GM21367 (cell line): ENCODE data around the gene KLHL7.
"Not testable (repeated sequence)": the region's sequence is repeated elsewhere in the genome, so short reads cannot be mapped to it uniquely, and the experiment has no call there.

ENCODE experiments used
- ATAC-seq: cut with Tn5 transposase; IDR thresholded peaks from one replicate; pipeline ENCODE4 v1.9.1; 2021; ENCODE audit not compliant: unreplicated experiment

KLHL7 gene

GRCh38 chr7:23212395-23212794 lies 106.8 kb downstream of the KLHL7 start:
- ATAC-seq, result no peak

GRCh38 chr7:23212841-23213240 lies 107.3 kb downstream of the KLHL7 start:
- ATAC-seq, result no peak

- ATAC-seq, result no peak
Measured at GRCh38 chr7:23213755-23214154, 108.2 kb downstream of the KLHL7 start.

- no peak for ATAC-seq
Measured at GRCh38 chr7:23214423-23214822, 108.8 kb downstream of the KLHL7 start.

GRCh38 chr7:23214938-23215337 lies 109.4 kb downstream of the KLHL7 start:
- ATAC-seq, result no peak

- no peak for ATAC-seq
Measured at GRCh38 chr7:23216021-23216420, 110.4 kb downstream of the KLHL7 start.

- no peak for ATAC-seq
Measured at GRCh38 chr7:23218196-23218595, 112.6 kb downstream of the KLHL7 start.

GRCh38 chr7:23220690-23221305 lies 115.2 kb downstream of the KLHL7 start:
- ATAC-seq, result no peak

GRCh38 chr7:23222439-23223030 lies 117.0 kb downstream of the KLHL7 start:
- ATAC-seq, result no peak

- not testable (repeated sequence) for ATAC-seq
Measured at GRCh38 chr7:23224364-23224763, 118.8 kb downstream of the KLHL7 start.

- no peak for ATAC-seq
Measured at GRCh38 chr7:23226844-23227450, 121.4 kb downstream of the KLHL7 start.
